Astrocyte of the spinal cord (primary cell): Measurements from ENCODE around the gene RTP5.

Source experiments
- DNase-seq: peaks from one replicate; pipeline ENCODE4 v3.0.0; 2011; ENCODE audit warnings: low read depth, low spot score
- H3K4me3 ChIP-seq: 2 replicates; pipeline ENCODE4 v1.5.1; 2011; ENCODE audit warnings: low read depth, mild to moderate bottlenecking, low read length, moderate library complexity
- in situ Hi-C: cut with HindIII; loops from 2 replicates; pipeline ENCODE4 v1.10.0; 2017; ENCODE audit warnings: low sequenced_read_pairs
- TF ChIP-seq, protein P1 (sequence below): IDR thresholded peaks from 2 replicates; pipeline ENCODE4 v1.5.1; 2012; ENCODE audit warnings: low read depth, mild to moderate bottlenecking, low read length, inconsistent platforms

The RTP5 gene

DNA sequence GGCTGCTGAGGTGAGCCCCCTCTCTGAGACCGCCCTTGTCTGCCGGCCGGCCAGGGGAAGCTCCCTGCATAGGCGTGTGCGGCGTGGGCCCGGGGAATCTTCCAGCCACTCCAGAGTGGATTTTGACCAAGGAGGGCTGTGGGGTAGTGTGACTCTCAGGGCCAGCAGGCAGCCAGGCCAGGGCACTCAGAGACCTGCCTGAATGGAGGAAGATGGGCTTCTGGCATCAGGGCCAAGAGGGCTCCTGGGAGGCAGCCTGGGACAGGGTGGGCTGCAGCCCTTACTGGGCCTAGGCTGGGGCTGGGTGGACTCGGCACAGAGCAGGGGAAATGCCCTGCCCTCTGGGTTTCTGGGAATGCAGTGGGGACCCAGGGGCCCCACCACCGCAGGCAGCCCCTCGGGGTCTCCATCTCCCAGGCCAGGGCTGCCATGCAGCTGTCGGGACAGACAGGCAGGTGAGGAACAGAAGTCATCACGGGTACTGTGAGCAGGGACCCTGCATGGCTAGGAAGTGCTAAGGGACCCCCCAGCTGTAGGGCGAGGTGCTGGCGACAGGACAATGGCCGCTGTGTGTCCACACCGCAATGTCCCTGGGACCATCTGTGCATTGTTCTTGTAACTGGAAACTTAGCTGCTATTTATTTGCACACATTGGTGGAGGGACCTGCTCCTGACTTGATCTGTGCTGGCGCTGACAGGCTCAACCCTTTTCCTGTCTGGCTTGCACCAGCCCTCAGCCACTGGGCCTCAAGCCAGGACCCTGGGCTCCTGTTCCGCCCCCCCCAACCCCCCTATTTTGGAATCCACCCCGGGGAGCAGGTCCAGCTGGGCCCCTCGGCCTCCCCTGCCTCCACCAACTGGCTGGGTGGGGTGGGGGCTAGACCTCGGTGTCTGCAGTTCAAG, 14.9 kb upstream of the RTP5 start:
- TF ChIP-seq, protein P1, sequence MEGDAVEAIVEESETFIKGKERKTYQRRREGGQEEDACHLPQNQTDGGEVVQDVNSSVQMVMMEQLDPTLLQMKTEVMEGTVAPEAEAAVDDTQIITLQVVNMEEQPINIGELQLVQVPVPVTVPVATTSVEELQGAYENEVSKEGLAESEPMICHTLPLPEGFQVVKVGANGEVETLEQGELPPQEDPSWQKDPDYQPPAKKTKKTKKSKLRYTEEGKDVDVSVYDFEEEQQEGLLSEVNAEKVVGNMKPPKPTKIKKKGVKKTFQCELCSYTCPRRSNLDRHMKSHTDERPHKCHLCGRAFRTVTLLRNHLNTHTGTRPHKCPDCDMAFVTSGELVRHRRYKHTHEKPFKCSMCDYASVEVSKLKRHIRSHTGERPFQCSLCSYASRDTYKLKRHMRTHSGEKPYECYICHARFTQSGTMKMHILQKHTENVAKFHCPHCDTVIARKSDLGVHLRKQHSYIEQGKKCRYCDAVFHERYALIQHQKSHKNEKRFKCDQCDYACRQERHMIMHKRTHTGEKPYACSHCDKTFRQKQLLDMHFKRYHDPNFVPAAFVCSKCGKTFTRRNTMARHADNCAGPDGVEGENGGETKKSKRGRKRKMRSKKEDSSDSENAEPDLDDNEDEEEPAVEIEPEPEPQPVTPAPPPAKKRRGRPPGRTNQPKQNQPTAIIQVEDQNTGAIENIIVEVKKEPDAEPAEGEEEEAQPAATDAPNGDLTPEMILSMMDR: no peak
- no peak overlapping the region for H3K4me3 ChIP-seq
- in situ Hi-C loops: no loop called here
- DNase-seq: no peak

DNA sequence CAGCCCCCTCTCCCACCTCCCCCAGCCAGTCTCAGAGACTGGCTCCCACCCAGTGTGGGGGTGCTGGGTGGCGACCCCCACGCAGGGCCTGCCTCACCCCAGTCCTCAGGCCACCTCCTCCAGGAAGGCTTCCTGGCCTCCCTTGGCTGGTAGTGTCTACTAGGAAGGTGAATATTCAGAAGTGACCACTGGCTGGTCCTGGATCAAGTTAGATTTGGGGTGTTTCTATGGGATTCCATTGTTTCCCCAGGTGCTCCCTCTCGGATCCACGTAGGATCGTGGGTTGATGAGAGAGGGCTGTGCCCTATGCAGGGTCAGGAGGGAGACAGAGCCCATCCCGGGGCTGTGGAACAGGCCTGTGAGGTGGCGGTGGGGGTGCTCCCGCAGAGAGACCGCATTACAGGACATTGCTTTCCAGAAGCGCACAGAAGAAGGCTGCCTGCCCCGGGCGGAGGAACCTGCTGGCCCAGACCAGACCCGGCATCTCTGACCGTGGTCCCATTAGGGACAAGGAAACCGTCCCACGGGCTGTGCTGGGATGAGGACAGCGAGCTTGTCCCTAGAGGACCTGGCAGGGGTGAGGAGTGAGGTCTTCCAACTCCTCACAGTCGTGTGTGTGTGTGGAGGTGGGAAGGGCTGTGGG, 14.2 kb upstream of the RTP5 start:
- no peak overlapping the region for H3K4me3 ChIP-seq
- TF ChIP-seq, protein P1: no peak
- in situ Hi-C loops: no loop called here
- DNase-seq: no peak

DNA sequence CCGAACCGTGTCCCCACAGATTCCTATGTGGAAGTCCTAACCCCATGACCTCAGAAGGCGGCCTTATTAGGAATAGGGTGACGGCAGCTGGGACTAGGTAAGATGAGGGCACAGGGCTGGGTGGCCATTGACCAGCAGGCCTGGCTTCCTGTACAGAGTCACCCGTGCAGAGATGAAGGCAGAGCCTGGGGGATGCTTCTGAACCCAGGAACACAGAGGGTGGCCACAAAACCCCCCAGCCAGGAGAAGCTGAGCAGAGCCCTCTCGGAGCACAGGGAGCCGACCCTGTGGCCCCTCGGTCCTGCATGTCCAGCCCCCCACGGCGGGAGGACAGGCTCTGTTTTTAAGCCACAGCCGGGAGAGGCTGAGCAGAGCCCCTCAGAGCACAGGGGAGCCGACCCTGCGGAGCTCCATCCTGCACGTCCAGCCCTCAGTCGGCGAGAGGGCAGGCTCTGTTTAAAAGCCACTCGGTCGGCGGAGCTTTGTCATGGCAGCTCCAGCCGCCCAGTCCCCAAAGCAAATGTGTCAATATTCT, 13.6 kb upstream of the RTP5 start:
- in situ Hi-C loops: no loop called here
- no peak overlapping the region for H3K4me3 ChIP-seq
- TF ChIP-seq, protein P1: no peak
- DNase-seq: no peak

DNA sequence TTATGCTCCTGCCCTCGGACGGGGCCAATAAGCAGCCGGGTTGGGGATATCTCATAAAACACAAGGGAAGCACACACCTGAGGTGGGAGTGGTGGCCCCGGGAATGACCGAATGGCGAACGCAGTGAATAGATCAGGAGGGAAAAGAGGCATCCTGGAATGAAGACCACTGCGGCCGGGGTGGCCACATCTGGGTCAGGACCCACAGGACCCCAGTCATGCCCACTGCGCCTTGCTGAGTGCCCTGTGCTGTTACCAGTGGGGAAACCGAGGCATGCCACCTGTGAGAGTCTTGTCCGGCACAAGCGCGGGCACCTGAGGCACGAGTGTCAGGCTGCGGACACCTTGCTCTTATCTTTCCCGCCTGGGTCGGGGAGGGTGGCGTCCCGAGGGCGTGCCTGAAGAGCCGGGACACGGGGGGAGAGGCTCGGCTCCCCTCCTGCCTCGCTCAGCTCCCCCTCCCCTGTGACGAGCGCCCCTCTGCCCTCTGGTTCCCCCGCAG, 12.4 kb upstream of the RTP5 start:
- DNase-seq: no peak
- H3K4me3 ChIP-seq: no peak overlapping the region
- TF ChIP-seq, protein P1: no peak
- in situ Hi-C loops: no loop called here

DNA sequence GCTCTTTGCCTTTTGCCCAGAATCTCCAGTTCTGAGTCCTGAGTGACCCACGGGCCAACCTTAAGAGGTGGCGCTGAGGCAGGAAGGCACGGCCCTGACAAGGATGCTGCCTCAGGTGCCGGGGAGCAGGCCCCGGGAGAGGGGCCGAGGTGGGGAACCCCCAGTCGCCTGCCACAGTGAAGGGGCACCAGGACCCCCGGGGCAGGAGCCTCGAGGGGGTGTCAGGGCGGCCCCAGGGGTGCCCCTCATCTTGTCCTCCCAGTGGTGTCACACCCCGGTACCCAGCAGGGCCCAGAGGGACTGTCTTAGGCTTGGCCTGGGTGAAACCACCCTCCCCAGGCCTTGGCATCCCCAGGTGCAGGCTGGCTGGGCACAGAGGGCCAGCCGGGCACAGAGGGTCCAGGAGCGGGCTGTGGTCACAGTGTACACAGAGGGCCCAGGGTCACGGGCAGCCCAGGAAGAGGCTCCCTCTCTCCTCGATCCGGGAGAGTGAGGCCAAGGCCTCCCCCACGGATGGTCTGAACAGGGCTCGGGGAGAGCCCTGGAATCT, 11.9 kb upstream of the RTP5 start:
- H3K4me3 ChIP-seq: no peak overlapping the region
- in situ Hi-C loops: no loop called here
- no peak for DNase-seq
- TF ChIP-seq, protein P1: no peak

DNA sequence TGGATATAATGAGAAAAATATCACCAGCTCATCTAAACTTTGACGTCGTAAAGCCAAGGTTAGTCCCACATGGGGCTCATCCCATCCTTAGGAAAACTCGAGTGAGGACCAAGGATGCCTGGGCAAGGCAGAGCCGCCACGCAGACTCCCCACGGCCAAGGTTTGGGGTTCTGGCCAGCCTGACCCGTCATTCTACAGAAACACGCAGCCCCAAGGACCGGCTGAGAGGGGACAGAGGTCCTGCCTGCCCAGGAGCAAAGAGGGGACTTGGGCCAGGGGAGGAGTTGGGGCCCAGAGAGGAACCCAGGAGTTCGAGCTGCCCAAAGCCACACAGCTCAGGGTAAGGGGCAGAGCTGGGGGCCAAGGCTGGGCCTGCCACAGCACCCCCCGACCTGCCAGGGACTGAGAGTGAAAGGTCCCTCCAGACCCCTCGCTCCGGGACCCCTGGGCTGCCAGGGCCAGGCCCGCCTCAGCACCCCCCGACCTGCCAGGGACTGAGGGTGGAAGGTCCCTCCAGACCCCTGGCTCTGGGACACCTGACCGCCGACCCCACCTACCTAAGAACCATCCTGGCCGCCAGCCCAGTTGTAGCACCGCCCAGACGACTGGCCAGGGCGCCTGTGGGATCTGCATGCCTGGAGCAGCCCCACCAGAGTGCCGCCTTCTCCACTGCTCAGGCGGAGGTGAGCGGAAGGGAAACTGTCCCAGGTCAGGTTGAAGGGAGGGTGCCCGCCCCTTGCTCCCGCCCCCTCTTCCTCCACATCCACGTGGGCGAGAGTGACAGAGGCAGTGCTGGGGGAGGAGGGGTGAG, 11.1 kb upstream of the RTP5 start, which contains the start of gene PDCD1:
TSS of gene PDCD1 (minus strand) at position 689 of the 811 bp plus-strand sequence. CDS start at position 633, 56 bp downstream.
- H3K4me3 ChIP-seq: no peak within 1 kb of the TSS
- in situ Hi-C loops: no loop called here
- TF ChIP-seq, protein P1: no peak
- DNase-seq: no peak
